ENCODE measurements around the gene PPP1R1B.
A peak's percentile ranks its signal among the peaks of the same experiment; 100 is the strongest.

PPP1R1B gene

GRCh38 chr17:39652587-39653315, 26.0 kb downstream of the PPP1R1B start:
- no peak for DNase-seq (ENCODE audit: low read depth in 2 of 2)

GRCh38 chr17:39653316-39653661, 26.5 kb downstream of the PPP1R1B start:
- DNase-seq (ENCODE audit: low read depth in 2 of 2), result no peak

- peak; percentile 43 to 60 for DNase-seq (ENCODE audit: low read depth in 2 of 2)
Measured at GRCh38 chr17:39653662-39654331, 27.0 kb downstream of the PPP1R1B start.

GRCh38 chr17:39655105-39655504, 28.4 kb downstream of the PPP1R1B start:
- DNase-seq (ENCODE audit: low read depth in 2 of 2), result no peak

GRCh38 chr17:39658346-39658745, 31.6 kb downstream of the PPP1R1B start:
- no peak for DNase-seq (ENCODE audit: low read depth in 2 of 2)

GRCh38 chr17:39658760-39659159, 32.0 kb downstream of the PPP1R1B start:
- DNase-seq (ENCODE audit: low read depth in 2 of 2), result no peak

GRCh38 chr17:39659279-39660010, 32.7 kb downstream of the PPP1R1B start:
- no peak for DNase-seq (ENCODE audit: low read depth in 2 of 2)

- DNase-seq (ENCODE audit: low read depth in 2 of 2), result no peak
Measured at GRCh38 chr17:39660011-39660360, 33.2 kb downstream of the PPP1R1B start.

GRCh38 chr17:39660397-39661385, 33.9 kb downstream of the PPP1R1B start:
- DNase-seq (ENCODE audit: low read depth in 2 of 2), result no peak

GRCh38 chr17:39661744-39662541, 35.2 kb downstream of the PPP1R1B start:
- DNase-seq (ENCODE audit: low read depth in 2 of 2), result no peak

- DNase-seq (ENCODE audit: low read depth in 2 of 2), result no peak
Measured at GRCh38 chr17:39662551-39663339, 36.0 kb downstream of the PPP1R1B start.

GRCh38 chr17:39663340-39663687, 36.6 kb downstream of the PPP1R1B start:
- DNase-seq (ENCODE audit: low read depth in 2 of 2), result no peak

- DNase-seq (ENCODE audit: low read depth in 2 of 2), result no peak
Measured at GRCh38 chr17:39663688-39664580, 37.2 kb downstream of the PPP1R1B start.

- DNase-seq (ENCODE audit: low read depth in 2 of 2), result no peak
Measured at GRCh38 chr17:39664581-39665561, 38.1 kb downstream of the PPP1R1B start, which contains the start of gene TCAP. TSS of gene TCAP (plus strand) at chr17:39665349. CDS start at chr17:39665360, 11 bp downstream.

GRCh38 chr17:39665642-39666224, 39.0 kb downstream of the PPP1R1B start:
- DNase-seq (ENCODE audit: low read depth in 2 of 2), result no peak

- no peak for DNase-seq (ENCODE audit: low read depth in 2 of 2)
Measured at GRCh38 chr17:39666231-39666600, 39.5 kb downstream of the PPP1R1B start.

GRCh38 chr17:39666601-39667261, 40.0 kb downstream of the PPP1R1B start:
- no peak for DNase-seq (ENCODE audit: low read depth in 2 of 2)

Measured in stimulated activated CD8-positive, alpha-beta memory T cell treated with anti-CD3 and anti-CD28 coated beads, Interleukin-7, amount 100 ng/mL, for 4 hours (primary cell).